NT2/D1 (cell line): ENCODE data around the gene CTSL.
"Not testable (repeated sequence)": the region's sequence is repeated elsewhere in the genome, so short reads cannot be mapped to it uniquely, and the experiment has no call there.

Source experiments
- DNase-seq: peaks from one replicate; pipeline ENCODE4 v3.0.0-alpha.2; 2011; ENCODE audit warnings: low read depth, low spot score
- H3K27me3 ChIP-seq: 2 replicates; pipeline ENCODE4 v1.6.0; 2011; ENCODE audit warnings: mild to moderate bottlenecking; ENCODE audit not compliant: insufficient read length, insufficient read depth
- H3K36me3 ChIP-seq: 2 replicates; pipeline ENCODE4 v1.6.1; 2011; ENCODE audit warnings: mild to moderate bottlenecking, low read length, mixed read lengths; ENCODE audit not compliant: insufficient read depth, insufficient read length
- H3K4me1 ChIP-seq: 2 replicates; pipeline ENCODE4 v1.5.1; 2011; ENCODE audit not compliant: insufficient read depth, insufficient read length
- H3K4me3 ChIP-seq: 2 replicates; pipeline ENCODE4 v1.5.1; 2011; ENCODE audit warnings: low read depth; ENCODE audit not compliant: insufficient read length
- H3K9ac ChIP-seq: 2 replicates; pipeline ENCODE4 v1.6.0; 2011; ENCODE audit warnings: low read depth; ENCODE audit not compliant: insufficient read length
- H3K9me3 ChIP-seq: 2 replicates; pipeline ENCODE4 v1.5.1; 2011; ENCODE audit warnings: mild to moderate bottlenecking, low read length; ENCODE audit not compliant: insufficient read depth
- SUZ12 ChIP-seq: IDR thresholded peaks from 2 replicates; pipeline ENCODE4 v1.6.1; 2011; ENCODE audit not compliant: insufficient read length, insufficient read depth; ENCODE audit errors: extremely low read depth
- YY1 ChIP-seq: IDR thresholded peaks from 2 replicates; pipeline ENCODE4 v1.6.1; 2011; ENCODE audit not compliant: insufficient read length, insufficient read depth
- ZNF274 ChIP-seq: IDR thresholded peaks from 2 replicates; pipeline ENCODE4 v1.6.1; 2011; ENCODE audit warnings: mild to moderate bottlenecking, low read depth, low read length

Gene CTSL

GRCh38 chr9:87741326-87741725 is 15.4 kb downstream of the CTSL start:
- Histone ChIP-seq H3K36me3 (no peaks in the 10 kb centered on the region), H3K9me3 (peaks cover 10% of the 10 kb centered on the region), H3K4me1 (no peaks in the 10 kb centered on the region), H3K27me3 (no peaks in the 10 kb centered on the region), H3K4me3 (no peak overlapping the region), H3K9ac (no peak overlapping the region)
- no peak for TF ChIP-seq SUZ12
- TF ChIP-seq YY1 = no peak
- TF ChIP-seq ZNF274 = no peak
- DNase-seq = no peak

- DNase-seq = no peak
- H3K36me3 ChIP-seq = no peaks in the 10 kb centered on the region
- no peak for TF ChIP-seq SUZ12
- TF ChIP-seq YY1 = no peak
- TF ChIP-seq ZNF274 = no peak
- no peaks in the 10 kb centered on the region for H3K27me3 ChIP-seq
- H3K4me1 ChIP-seq = no peaks in the 10 kb centered on the region
- peaks cover 10% of the 10 kb centered on the region for H3K9me3 ChIP-seq
- H3K9ac ChIP-seq = no peak overlapping the region
- H3K4me3 ChIP-seq = no peak overlapping the region
These were observed 16.0 kb downstream of the CTSL start for GRCh38 chr9:87741891-87742290.

GRCh38 chr9:87742813-87743428 is 17.0 kb downstream of the CTSL start:
- Histone ChIP-seq H3K4me1 (no peaks in the 10 kb centered on the region), H3K36me3 (no peaks in the 10 kb centered on the region), H3K4me3 (no peak overlapping the region), H3K9me3 (peaks cover 10% of the 10 kb centered on the region), H3K9ac (no peak overlapping the region), H3K27me3 (no peaks in the 10 kb centered on the region)
- no peak for TF ChIP-seq ZNF274
- TF ChIP-seq YY1 = no peak
- no peak for TF ChIP-seq SUZ12
- no peak for DNase-seq

GRCh38 chr9:87744247-87744646 is 18.3 kb downstream of the CTSL start:
- H3K4me3 ChIP-seq, H3K9ac ChIP-seq, H3K36me3 ChIP-seq, H3K4me1 ChIP-seq, DNase-seq, H3K9me3 ChIP-seq, H3K27me3 ChIP-seq: not testable (repeated sequence)

GRCh38 chr9:87746186-87746585 is 20.3 kb downstream of the CTSL start:
- no peaks in the 10 kb centered on the region for H3K4me1 ChIP-seq
- DNase-seq = no peak
- no peak overlapping the region for H3K4me3 ChIP-seq
- no peaks in the 10 kb centered on the region for H3K36me3 ChIP-seq
- peaks cover 10% of the 10 kb centered on the region for H3K9me3 ChIP-seq
- H3K27me3 ChIP-seq = no peaks in the 10 kb centered on the region
- H3K9ac ChIP-seq = no peak overlapping the region
- TF ChIP-seq SUZ12 (no peak), YY1 (no peak), ZNF274 (no peak)

- no peaks in the 10 kb centered on the region for H3K27me3 ChIP-seq
- H3K4me3 ChIP-seq = no peak overlapping the region
- TF ChIP-seq SUZ12 (no peak), YY1 (no peak), ZNF274 (no peak)
- no peaks in the 10 kb centered on the region for H3K36me3 ChIP-seq
- H3K9ac ChIP-seq = no peak overlapping the region
- H3K4me1 ChIP-seq = no peaks in the 10 kb centered on the region
- H3K9me3 ChIP-seq = peaks cover 11% of the 10 kb centered on the region
- DNase-seq = no peak
These were observed 23.0 kb downstream of the CTSL start for GRCh38 chr9:87748881-87749280.

GRCh38 chr9:87749335-87750035 is 23.6 kb downstream of the CTSL start:
- H3K4me1 ChIP-seq = no peaks in the 10 kb centered on the region
- DNase-seq = no peak
- no peak overlapping the region for H3K9ac ChIP-seq
- H3K4me3 ChIP-seq = no peak overlapping the region
- peaks cover 14% of the 10 kb centered on the region for H3K9me3 ChIP-seq
- TF ChIP-seq YY1 (no peak), SUZ12 (no peak), ZNF274 (no peak)
- H3K27me3 ChIP-seq = no peaks in the 10 kb centered on the region
- H3K36me3 ChIP-seq = no peaks in the 10 kb centered on the region

GRCh38 chr9:87750726-87751125 is 24.8 kb downstream of the CTSL start:
- Histone ChIP-seq H3K4me1 (no peaks in the 10 kb centered on the region), H3K9me3 (peaks cover 14% of the 10 kb centered on the region), H3K27me3 (no peaks in the 10 kb centered on the region), H3K36me3 (no peaks in the 10 kb centered on the region), H3K9ac (no peak overlapping the region), H3K4me3 (no peak overlapping the region)
- TF ChIP-seq SUZ12 (no peak), YY1 (no peak), ZNF274 (no peak)
- DNase-seq = no peak
